Testis (tissue), 3 donors: ENCODE measurements around the gene BTBD2. TPM values are rescaled to one million over a fixed set of nuclear protein-coding genes. Genes with fewer than 3 reads are reported as not detected.
A peak's percentile ranks its signal among the peaks of the same experiment; 100 is the strongest.

ENCODE experiments used
- DNase-seq: peaks from one replicate; pipeline ENCODE4 v3.0.0-alpha.2; 2019
- H3K27ac ChIP-seq, 2 donors: fragments of 200-600 bp; sonication (generic); one replicate each; pipeline ENCODE4 v1.5.1; 2019
- H3K27me3 ChIP-seq: fragments of 200-600 bp; sonication (generic); one replicate; pipeline ENCODE4 v1.5.1; 2019
- H3K36me3 ChIP-seq: fragments of 200-600 bp; sonication (generic); one replicate; pipeline ENCODE4 v1.5.1; 2017; ENCODE audit warnings: low read depth; ENCODE audit errors: missing control alignments
- H3K4me1 ChIP-seq: fragments of 200-600 bp; sonication (generic); one replicate; pipeline ENCODE4 v1.5.1; 2019
- H3K4me3 ChIP-seq, 2 donors: fragments of 200-600 bp; sonication (generic); one replicate each; pipeline ENCODE4 v1.5.1; 2017 to 2019
- H3K9me3 ChIP-seq: fragments of 200-600 bp; sonication (generic); one replicate; pipeline ENCODE4 v1.5.1; 2017
- CTCF ChIP-seq, 3 experiments: fragments of 450-650 bp in 2 of 3; fragments of 200-600 bp in 1 of 3; sonication (generic) in 1 of 3; IDR thresholded peaks; one replicate each; pipeline ENCODE4 v1.5.1; 2016 to 2019; ENCODE audit warnings: antibody characterized with exemption in 3 of 3, mild to moderate bottlenecking in 2 of 3, moderate library complexity in 1 of 3
- POLR2A ChIP-seq: fragments of 450-650 bp; IDR thresholded peaks from one replicate; pipeline ENCODE4 v1.6.1; 2017; ENCODE audit warnings: antibody characterized with exemption, mild to moderate bottlenecking, moderate library complexity
- WGBS, 2 donors: methylation state at CpG; one replicate each; pipeline ENCODE4 v1.1.5; 2018; 5-methylcytosine and 5-hydroxymethylcytosine counted together
- intact Hi-C: fragments of 100-400 bp; cut with DNase I; formaldehyde crosslinking; loops from one replicate; pipeline ENCODE4 v1.15.1; 2023; ENCODE audit warnings: low total_unique reads
- polyA plus RNA-seq: library from polyadenylated mRNA; stranded (reverse); fragments of 350-450 nt; fragmentation: Illumina TruSeq; extraction: RNeasy Lipid Tissue Mini Kit (QIAGEN cat#74804); gene quantifications from one replicate; pipeline ENCODE4 v1.2.3, GENCODE V29; 2014; ENCODE audit warnings: low read depth, low replicate concordance; ENCODE audit not compliant: insufficient read depth
- total RNA-seq, 2 donors: library from RNA; depleted of rRNA; stranded (reverse); fragments of >200 nt; gene quantifications; one replicate each; pipeline ENCODE4 v1.2.3, GENCODE V29; 2016

BTBD2 gene
- total and polyA plus RNA-seq, 3 donors from 2014 or later: 43.2 to 117 (median 61.1) TPM

GRCh38 chr19:2042485-2043250 lies 27.2 kb upstream of the BTBD2 start:
- H3K4me1 ChIP-seq: peaks cover 62% of the 10 kb centered on the region
- no peaks in the 10 kb centered on the region for H3K36me3 ChIP-seq
- intact Hi-C loops: no loop called here

GRCh38 chr19:2041683-2042484 lies 26.4 kb upstream of the BTBD2 start:
- peak; percentile 97 for DNase-seq
- intact Hi-C loops: no loop called here
- TF ChIP-seq CTCF (IDR thresholded peaks at IDR 0.05) (no peak), POLR2A (no peak)
- no peaks in the 10 kb centered on the region for H3K27me3 ChIP-seq
- H3K4me3 ChIP-seq: peak overlapping the region; percentile 21 to 24
- H3K36me3 ChIP-seq: no peaks in the 10 kb centered on the region
- 9% methylated on average over 58 of the region's 77 CpGs; no CpG with 5 or more reads in 1 of the 2 donors for WGBS, 2 donors
- peak overlapping the region; percentile 89 to 90 for H3K27ac ChIP-seq
- H3K9me3 ChIP-seq: no peaks in the 10 kb centered on the region
- H3K4me1 ChIP-seq: peaks cover 58% of the 10 kb centered on the region

More at GRCh38 chr19:2042485-2043250, 27.2 kb upstream of the BTBD2 start:
- 26 to 33% methylated on average over 15 to 27 of the region's 29 CpGs for WGBS, 2 donors
- no peaks in the 10 kb centered on the region for H3K27me3 ChIP-seq
- no peaks in the 10 kb centered on the region for H3K9me3 ChIP-seq
- peak overlapping the region; percentile 78 to 89 for H3K27ac ChIP-seq
- no peak for TF ChIP-seq POLR2A
- TF ChIP-seq CTCF (IDR thresholded peaks at IDR 0.05): no peak
- no peak for DNase-seq
- H3K4me3 ChIP-seq: peak overlapping the region in 1 of 2 donors; percentile 21

DNA sequence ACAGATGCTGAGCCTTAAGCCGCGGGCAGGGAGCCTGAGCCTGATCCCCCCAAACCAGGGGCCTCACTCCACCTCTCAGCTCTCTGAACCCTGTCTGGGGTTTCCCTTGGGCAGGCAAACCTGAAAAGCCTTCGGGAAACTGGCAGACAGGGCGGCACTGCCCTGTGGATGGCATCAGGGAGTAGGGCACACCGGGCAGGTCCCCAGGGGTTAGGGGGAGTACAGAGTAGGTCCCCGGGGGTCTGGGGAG lies 25.8 kb upstream of the BTBD2 start:
- Histone ChIP-seq H3K4me3 (no peak overlapping the region), H3K27ac (peak overlapping the region; percentile 89 to 90), H3K36me3 (no peaks in the 10 kb centered on the region), H3K9me3 (no peaks in the 10 kb centered on the region), H3K4me1 (peaks cover 58% of the 10 kb centered on the region), H3K27me3 (no peaks in the 10 kb centered on the region)
- intact Hi-C loops: no loop called here
- TF ChIP-seq CTCF (IDR thresholded peaks at IDR 0.05): no peak
- no peak for TF ChIP-seq POLR2A
- WGBS, 2 donors: 74% methylated on average over 6 of the region's 6 CpGs; no CpG with 5 or more reads in 1 of the 2 donors
- DNase-seq: no peak

GRCh38 chr19:2040647-2041432 lies 25.3 kb upstream of the BTBD2 start:
- H3K27ac ChIP-seq: peak overlapping the region; percentile 89 to 90
- no peaks in the 10 kb centered on the region for H3K36me3 ChIP-seq
- H3K9me3 ChIP-seq: no peaks in the 10 kb centered on the region
- H3K4me1 ChIP-seq: peaks cover 53% of the 10 kb centered on the region
- no peaks in the 10 kb centered on the region for H3K27me3 ChIP-seq
- H3K4me3 ChIP-seq: no peak overlapping the region
- no peak for DNase-seq
- 74 to 77% methylated on average over 8 to 28 of the region's 28 CpGs for WGBS, 2 donors
- TF ChIP-seq CTCF (IDR thresholded peaks at IDR 0.05) (no peak), POLR2A (no peak)
- intact Hi-C loops: no loop called here
